Keratinocyte (primary cell): ENCODE data around the gene LRRC37B.

Experiments
- CTCF ChIP-seq, 3 experiments: IDR thresholded peaks in 1 of 3; conservative IDR thresholded peaks in 1 of 3; optimal IDR thresholded peaks in 1 of 3; 2 replicates in 2 of 3; 3 replicates in 1 of 3; pipeline versions ENCODE3 to v1.5.1; 2011; ENCODE audit warnings: low read length in 3 of 3, mild to moderate bottlenecking in 3 of 3, moderate library complexity in 2 of 3, control low read depth in 1 of 3, inconsistent platforms in 1 of 3; ENCODE audit not compliant: insufficient read depth in 2 of 3; ENCODE audit errors: extremely low read depth in 1 of 3
- EZH2 ChIP-seq: IDR thresholded peaks from one replicate; pipeline ENCODE4 v1.6.1; 2012; ENCODE audit warnings: inconsistent platforms, mild to moderate bottlenecking, low read length, moderate library complexity

GRCh38 chr17:32102646-32103186 is 95.5 kb downstream of the LRRC37B start:
- TF ChIP-seq CTCF (optimal IDR thresholded peaks at IDR 0.05 in 1 of 3, IDR thresholded peaks at IDR 0.05 in 1 of 3, conservative IDR thresholded peaks at IDR 0.05 in 1 of 3; ENCODE audit: extremely low read depth in 1 of 3, insufficient read depth in 2 of 3, low read length in 3 of 3) (no peak), EZH2 (no peak)
